Esophagus muscularis mucosa (tissue), 3 donors: ENCODE results near the gene GRM4.

ENCODE experiments used
- CTCF ChIP-seq, 3 experiments: fragments of 200-600 bp in 2 of 3; fragments of 450-650 bp in 1 of 3; sonication (generic) in 2 of 3; IDR thresholded peaks; one replicate each; pipeline ENCODE4 v1.5.1; 2017 to 2019; ENCODE audit warnings: antibody characterized with exemption in 3 of 3, mild to moderate bottlenecking in 2 of 3, moderate library complexity in 1 of 3
- POLR2A ChIP-seq: fragments of 450-650 bp; IDR thresholded peaks from one replicate; pipeline ENCODE4 v1.6.1; 2017; ENCODE audit warnings: antibody characterized with exemption, moderate library complexity, mild to moderate bottlenecking, low read depth
- POLR2AphosphoS5 ChIP-seq, 2 donors: sonication (generic); formaldehyde crosslinking; IDR thresholded peaks; one replicate each; pipeline ENCODE4 v1.6.1; 2017; ENCODE audit warnings: antibody characterized with exemption in 2 of 2

DNA sequence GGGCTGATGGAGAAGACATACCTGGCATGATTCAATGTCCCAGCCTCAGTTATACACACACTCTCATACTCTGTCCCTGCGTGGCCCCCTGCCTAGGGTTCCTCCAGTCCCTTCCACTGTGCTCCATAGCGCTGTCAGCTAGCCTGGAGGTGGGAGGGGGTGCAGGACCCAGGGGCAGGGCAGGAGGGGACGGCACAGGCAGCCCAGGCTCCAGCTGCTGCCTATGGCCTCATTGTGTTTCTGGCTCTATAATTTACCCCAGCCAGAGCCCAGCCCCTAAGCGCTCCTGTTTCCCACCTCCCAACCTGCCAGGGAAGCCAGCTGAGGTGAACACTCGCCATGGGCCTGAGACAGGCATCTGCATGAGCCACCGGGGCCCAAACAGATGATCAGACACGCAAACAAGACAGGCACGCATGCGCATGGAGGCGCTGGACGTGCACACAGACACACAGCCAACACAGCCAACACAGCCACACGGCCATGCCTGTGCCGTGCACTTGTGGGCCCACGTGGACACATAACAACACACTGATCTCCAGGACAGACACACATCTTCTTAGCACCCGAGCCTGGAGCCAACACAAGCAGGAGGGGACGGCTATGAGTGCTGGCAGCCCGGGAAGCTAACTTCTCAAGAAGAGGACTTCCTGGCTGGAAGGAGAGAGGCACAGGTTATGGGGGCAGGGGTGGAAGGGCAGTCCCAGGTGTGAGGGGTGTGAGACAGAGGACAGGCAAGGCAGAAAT is 124.9 kb downstream of the GRM4 start:
- TF ChIP-seq POLR2A (no peak), CTCF (IDR thresholded peaks at IDR 0.05) (no peak), POLR2AphosphoS5 (IDR thresholded peaks at IDR 0.05) (no peak)
